ENCODE results near the gene PER1.

The PER1 gene

GRCh38 chr17:8154608-8155155 is 2.5 kb upstream of the PER1 start:
- in situ Hi-C loops (cut with MboI; ENCODE audit: low sequenced_read_pairs), result no loop called here

DNA sequence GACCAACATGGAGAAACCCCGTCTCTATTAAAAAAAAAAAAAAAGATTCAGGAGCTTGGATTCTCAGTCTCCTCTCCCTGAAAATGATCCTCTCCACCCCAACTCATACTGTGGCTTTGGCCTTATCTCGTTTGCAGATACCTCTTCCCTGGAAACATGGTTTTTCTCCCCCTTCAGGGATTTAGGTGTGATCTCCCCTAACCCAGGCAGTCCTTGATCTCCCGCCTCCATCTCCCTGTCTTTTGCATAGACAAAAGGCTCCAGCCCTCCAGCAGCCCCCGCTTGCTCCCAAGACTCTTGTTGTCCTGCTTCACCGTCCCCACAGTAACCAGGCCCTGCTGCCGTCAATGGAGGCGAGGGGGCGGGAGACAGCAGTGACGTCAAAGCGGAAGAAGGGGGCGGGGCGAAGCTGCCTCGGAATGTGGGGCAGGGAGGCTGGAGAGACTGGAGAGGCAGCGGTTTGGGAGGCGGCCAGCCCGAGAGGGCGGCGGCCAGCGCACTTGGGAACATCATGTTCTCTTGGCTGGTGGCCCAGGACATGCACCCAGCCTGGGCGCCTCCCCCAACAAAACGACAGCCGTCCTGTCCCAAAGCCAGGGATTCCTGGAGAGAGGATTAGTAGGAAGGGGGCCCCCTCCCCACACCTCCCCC is 1.9 kb upstream of the PER1 start:
- in situ Hi-C loops (cut with MboI; ENCODE audit: low sequenced_read_pairs), result no loop called here

DNA sequence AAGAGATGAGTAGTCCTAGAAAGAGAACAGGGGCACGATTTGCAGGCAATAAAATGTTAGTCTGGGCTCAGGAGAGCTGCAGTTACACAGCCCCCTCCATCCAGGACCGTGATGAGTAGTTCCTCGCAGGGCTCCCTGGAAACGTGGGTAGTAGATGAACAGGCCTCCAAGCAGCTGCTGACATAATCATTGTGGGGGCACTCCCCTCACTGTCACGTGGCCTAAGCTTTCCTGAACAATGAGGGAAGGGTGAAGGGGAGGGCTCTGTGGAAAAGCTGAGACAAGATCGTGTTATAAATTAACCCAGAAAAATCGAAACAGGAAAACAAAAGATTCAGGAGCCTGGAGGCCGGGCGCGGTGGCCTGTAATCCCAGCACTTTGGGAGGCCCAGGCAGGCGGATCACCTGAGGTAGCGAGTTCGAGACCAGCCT is 1.3 kb upstream of the PER1 start:
- in situ Hi-C loops (cut with MboI; ENCODE audit: low sequenced_read_pairs), result no loop called here

GRCh38 chr17:8153031-8153451 is 837 bp upstream of the PER1 start:
- in situ Hi-C loops (cut with MboI; ENCODE audit: low sequenced_read_pairs), result no loop called here

GRCh38 chr17:8151641-8152111 is 528 bp downstream of the PER1 start:
- in situ Hi-C loops (cut with MboI; ENCODE audit: low sequenced_read_pairs), result no loop called here

GRCh38 chr17:8151120-8151640 is 1.0 kb downstream of the PER1 start:
- in situ Hi-C loops (cut with MboI; ENCODE audit: low sequenced_read_pairs), result no loop called here

- in situ Hi-C loops (cut with MboI; ENCODE audit: low sequenced_read_pairs), result no loop called here
Observed at GRCh38 chr17:8150194-8151119, 1.7 kb downstream of the PER1 start.

DNA sequence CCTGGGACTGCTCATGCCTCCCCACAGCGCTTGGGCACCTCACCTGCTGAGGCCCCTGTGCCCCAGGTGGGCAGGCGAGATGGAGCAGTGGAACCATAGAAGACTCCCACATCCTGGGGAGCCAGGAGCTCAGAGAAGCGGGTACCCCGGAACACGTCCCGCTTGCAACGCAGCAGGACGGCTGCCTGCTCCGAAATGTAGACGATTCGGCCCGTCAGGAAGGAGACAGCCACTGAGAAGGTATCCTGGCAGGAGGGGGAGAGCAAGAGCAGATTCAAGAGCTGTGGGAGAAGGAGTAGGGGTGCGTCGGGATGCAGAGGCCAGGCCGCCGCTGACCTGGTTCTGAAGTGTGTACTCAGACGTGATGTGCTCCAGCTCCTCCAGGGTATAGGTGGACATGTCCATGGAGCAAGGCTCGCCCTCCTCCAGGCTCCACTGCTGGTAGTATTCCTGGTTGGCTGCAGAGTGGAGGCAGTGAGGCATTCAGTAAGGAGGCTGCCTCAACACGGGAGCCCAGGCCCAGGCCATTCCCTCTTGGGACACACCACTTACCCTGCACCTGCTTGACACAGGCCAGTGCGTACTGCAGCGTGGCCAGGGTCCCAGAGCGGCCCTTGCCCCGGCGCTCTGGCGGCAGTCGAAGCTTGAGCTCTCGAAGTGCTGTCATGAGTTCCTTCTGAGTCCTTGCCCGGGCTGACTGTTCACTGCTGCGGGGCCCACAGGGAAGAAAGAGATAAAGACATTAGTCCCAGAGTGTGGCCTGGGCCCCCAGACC is 2.6 kb downstream of the PER1 start:
- in situ Hi-C loops (cut with MboI; ENCODE audit: low sequenced_read_pairs), result no loop called here

DNA sequence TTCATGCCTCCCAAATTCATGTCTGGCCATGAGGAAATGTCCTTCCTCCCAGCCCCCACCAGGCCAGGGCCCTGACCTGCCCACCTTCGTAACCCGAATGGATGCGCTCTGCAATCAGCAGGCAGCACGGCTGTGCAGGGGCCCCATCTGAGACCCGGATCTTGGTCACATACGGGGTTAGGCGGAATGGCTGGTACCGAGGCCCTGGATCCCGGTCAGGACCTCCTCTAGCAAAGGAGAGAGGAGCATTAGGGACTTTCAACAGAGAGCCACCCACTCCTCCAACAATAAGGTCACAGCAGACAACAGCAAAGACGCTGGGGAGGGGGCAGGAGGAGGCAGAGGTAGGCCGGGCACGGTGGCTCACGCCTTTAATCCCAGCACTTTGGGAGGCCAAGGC is 3.6 kb downstream of the PER1 start:
- in situ Hi-C loops (cut with MboI; ENCODE audit: low sequenced_read_pairs), result no loop called here

DNA sequence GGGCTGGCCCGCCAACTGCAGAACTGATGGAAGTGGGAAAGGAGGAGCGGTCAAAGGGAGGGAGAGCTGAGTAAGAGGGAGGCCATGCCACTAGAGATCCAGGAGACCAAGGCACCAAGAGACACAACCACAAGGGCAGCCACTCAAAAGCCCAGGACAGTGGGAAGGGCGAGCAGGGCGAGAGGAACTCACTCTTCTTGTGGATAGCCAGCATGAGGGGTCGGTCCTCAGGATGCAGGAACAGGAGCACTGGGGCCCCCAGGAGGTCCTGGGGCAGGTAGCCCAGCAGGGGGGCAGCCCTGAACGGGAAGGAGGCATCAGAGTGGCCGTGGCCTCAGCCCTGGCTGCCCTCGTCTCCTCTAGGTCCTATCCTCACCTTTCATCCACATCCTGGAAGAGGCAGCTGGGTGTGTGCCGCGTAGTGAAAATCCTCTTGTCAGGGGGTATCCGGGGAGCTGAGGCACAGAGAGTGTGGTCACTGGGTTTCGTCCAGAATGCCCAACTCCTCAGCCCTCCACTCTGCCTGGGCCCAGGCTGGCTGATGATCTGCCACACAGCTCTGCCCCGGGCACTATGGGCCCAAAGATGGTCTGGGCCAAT is 4.3 kb downstream of the PER1 start:
- in situ Hi-C loops (cut with MboI; ENCODE audit: low sequenced_read_pairs), result no loop called here

DNA sequence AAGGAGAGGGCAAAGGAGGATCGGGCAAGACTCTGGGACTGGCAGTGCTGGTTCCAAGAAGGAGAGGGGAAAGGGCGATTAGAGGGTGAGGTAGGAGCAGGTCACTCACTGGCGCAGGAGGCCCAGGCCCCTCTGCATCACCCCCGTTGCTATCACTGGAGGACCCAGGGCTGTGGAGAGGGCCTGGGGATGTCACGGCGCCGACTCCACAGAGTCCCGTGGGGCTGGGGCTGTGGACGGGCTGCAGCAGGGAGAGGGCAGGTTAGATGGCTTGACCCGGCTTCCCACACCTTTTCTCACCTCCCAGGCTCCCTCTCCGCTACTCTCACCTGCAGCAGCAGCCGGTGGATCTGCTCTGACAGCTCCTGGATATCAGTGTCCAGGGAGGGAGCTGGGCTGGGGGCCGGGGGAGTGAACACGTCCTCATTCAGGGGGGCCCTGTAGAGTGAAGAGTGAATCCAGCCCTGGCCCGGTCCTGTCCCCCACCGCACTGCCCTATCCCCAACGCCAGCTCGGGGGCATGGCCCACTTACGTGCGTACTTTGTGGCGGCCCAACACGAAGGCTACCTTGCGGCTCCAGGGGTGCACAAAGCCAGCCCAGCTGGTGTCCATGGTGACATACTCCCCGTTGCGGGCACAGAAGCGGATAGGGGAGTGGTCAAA is 4.9 kb downstream of the PER1 start:
- in situ Hi-C loops (cut with MboI; ENCODE audit: low sequenced_read_pairs), result no loop called here

- in situ Hi-C loops (cut with MboI; ENCODE audit: low sequenced_read_pairs), result no loop called here
Observed at GRCh38 chr17:8146381-8147140, 5.6 kb downstream of the PER1 start.

DNA sequence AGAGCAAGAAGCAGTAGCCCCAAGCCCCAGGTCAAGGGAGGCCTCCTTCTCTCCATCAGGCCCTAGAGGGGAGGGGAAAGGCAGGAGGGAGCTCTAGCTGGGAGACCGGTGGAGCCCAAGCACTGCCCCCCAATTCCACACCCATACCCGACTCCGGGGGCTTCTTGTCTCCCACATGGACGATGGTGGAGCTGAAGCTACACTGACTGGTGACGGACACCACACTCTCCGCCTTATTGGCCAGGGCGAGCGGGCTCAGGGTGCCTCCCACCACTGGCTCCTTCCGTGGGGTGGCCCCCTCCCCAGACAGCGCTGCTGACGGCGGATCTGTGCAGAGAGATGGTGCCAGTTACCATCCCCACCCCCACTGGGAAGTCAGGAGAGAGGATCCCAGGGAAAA is 6.4 kb downstream of the PER1 start:
- in situ Hi-C loops (cut with MboI; ENCODE audit: low sequenced_read_pairs), result no loop called here

- in situ Hi-C loops (cut with MboI; ENCODE audit: low sequenced_read_pairs), result no loop called here
Observed at GRCh38 chr17:8144401-8145231, 7.6 kb downstream of the PER1 start.

- in situ Hi-C loops (cut with MboI; ENCODE audit: low sequenced_read_pairs), result no loop called here
Observed at GRCh38 chr17:8143581-8144400, 8.4 kb downstream of the PER1 start.

DNA sequence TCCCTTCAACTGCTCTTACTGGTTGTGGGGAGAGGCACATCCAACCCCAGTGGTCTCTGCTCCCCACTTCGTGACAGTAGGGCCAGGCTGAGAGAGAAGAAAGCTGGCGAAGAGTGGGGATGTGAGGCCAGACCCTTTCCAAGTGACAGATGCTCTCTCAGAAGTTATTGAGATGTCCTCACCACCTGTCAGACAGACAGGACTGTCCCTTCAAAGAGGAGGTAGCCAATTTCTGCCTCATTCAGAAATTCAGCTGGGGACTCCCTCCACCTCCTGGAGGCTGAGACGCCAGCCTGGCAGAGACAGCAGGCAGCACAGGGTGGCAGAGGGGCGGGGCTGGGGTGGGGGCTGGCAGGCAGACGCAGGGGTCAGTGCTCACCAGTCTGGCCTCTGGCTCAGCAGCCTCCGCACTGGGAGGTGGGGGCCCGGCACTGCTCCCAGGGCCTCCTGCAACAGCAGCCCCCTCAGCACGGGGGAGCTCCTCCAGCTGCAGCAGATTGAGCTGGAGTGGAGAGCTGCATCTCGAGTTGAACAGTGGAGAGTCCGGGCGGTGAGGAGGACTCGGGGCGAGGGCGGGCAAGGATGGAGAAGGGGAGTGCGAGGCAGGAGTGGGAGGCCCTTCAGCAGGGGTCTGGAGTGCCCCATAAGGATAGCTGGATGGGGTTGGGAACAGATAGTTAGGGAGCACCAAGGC is 9.2 kb downstream of the PER1 start:
- in situ Hi-C loops (cut with MboI; ENCODE audit: low sequenced_read_pairs), result no loop called here

Measured in hTERT RPE-1 (cell line).